Mesenteric fat pad (tissue), 1 donor: ENCODE data around the gene ZNF593OS. TPM values are rescaled to one million over a fixed set of nuclear protein-coding genes. Genes with fewer than 3 reads are reported as not detected.

Experiments used
- DNase-seq: peaks from one replicate; pipeline ENCODE4 v3.0.0-alpha.2; 2020; ENCODE audit warnings: low spot score
- total RNA-seq: library from RNA; stranded (reverse); fragmentation: NEBNext Ultra II Directional; extraction: Animal tissue kit (Norgen Biotek cat#: 25700); gene quantifications from one replicate; pipeline ENCODE4 v1.2.1, GENCODE V29; 2021
- donor health status: DM: yes; HTN: yes; CAD: no.

Gene ZNF593OS
- total RNA-seq, 1 donor from 2014 or later: not detected

GRCh38 chr1:26184086-26184485 lies 12.5 kb upstream of the ZNF593OS start:
- DNase-seq: no peak

- no peak for DNase-seq
Observed at GRCh38 chr1:26182383-26182696, 10.7 kb upstream of the ZNF593OS start.

GRCh38 chr1:26181586-26182382 lies 10.2 kb upstream of the ZNF593OS start:
- no peak for DNase-seq

- no peak for DNase-seq
Observed at GRCh38 chr1:26180010-26180506, 8.4 kb upstream of the ZNF593OS start.

- DNase-seq: no peak
Observed at GRCh38 chr1:26177182-26177684, 5.6 kb upstream of the ZNF593OS start, which contains the start of gene CNKSR1. Gene CNKSR1, plus strand, starts transcription at chr1:26177491. Its CDS starts 57 bp downstream, at chr1:26177548.

- no peak for DNase-seq
Observed at GRCh38 chr1:26175346-26175745, 3.7 kb upstream of the ZNF593OS start.

GRCh38 chr1:26170472-26170821 lies 1.2 kb downstream of the ZNF593OS start:
- no peak for DNase-seq

- peak; percentile 97 for DNase-seq
Observed at GRCh38 chr1:26169669-26170471, 1.8 kb downstream of the ZNF593OS start, which contains the start of gene ZNF593. Gene ZNF593, plus strand, starts transcription at chr1:26169908. Its CDS starts 76 bp downstream, at chr1:26169984.

- no peak for DNase-seq
Observed at GRCh38 chr1:26169198-26169554, 2.5 kb downstream of the ZNF593OS start.

GRCh38 chr1:26168410-26169197 lies 3.0 kb downstream of the ZNF593OS start, which contains the start of gene C1orf232:
Gene C1orf232, minus strand, starts transcription at chr1:26168963. Its CDS starts 464 bp downstream, at chr1:26168499.
- DNase-seq: no peak

GRCh38 chr1:26166719-26167281 lies 4.8 kb downstream of the ZNF593OS start:
- DNase-seq: no peak

- DNase-seq: no peak
Observed at GRCh38 chr1:26164861-26165842, 6.5 kb downstream of the ZNF593OS start.

GRCh38 chr1:26164036-26164860 lies 7.4 kb downstream of the ZNF593OS start:
- no peak for DNase-seq

GRCh38 chr1:26163684-26164035 lies 8.0 kb downstream of the ZNF593OS start:
- DNase-seq: no peak

- DNase-seq: no peak
Observed at GRCh38 chr1:26162220-26162709, 9.4 kb downstream of the ZNF593OS start.

- no peak for DNase-seq
Observed at GRCh38 chr1:26161415-26162219, 10.0 kb downstream of the ZNF593OS start.

- no peak for DNase-seq
Observed at GRCh38 chr1:26160527-26161414, 10.9 kb downstream of the ZNF593OS start.
